Thyroid gland (tissue), 4 donors: ENCODE results near the gene TTC9. TPM values are rescaled to one million over a fixed set of nuclear protein-coding genes. Genes with fewer than 3 reads are reported as not detected.

Experiments
- DNase-seq, 2 donors: peaks; one replicate each; pipeline ENCODE4 v3.0.0-alpha.2; 2019
- H3K27ac ChIP-seq, 3 donors: fragments of 200-600 bp; sonication (generic); 1 replicate in 2 of 3; 2 replicates in 1 of 3; pipeline ENCODE4 v1.5.1; 2016 to 2019; ENCODE audit warnings: mild to moderate bottlenecking in 1 of 3, moderate library complexity in 1 of 3
- H3K27me3 ChIP-seq: fragments of 200-600 bp; sonication (generic); one replicate; pipeline ENCODE4 v1.5.1; 2019
- H3K36me3 ChIP-seq, 2 donors: fragments of 200-600 bp; sonication (generic); one replicate each; pipeline ENCODE4 v1.5.1; 2016 to 2019
- H3K4me1 ChIP-seq, 2 donors: fragments of 200-600 bp; sonication (generic); one replicate each; pipeline ENCODE4 v1.5.1; 2017 to 2019
- H3K4me3 ChIP-seq, 3 donors: fragments of 200-600 bp; sonication (generic); replicated peaks in 1 of 3; 1 replicate in 2 of 3; 2 replicates in 1 of 3; pipeline ENCODE4 v1.5.1; 2016; ENCODE audit warnings: mild to moderate bottlenecking in 1 of 3
- H3K9me3 ChIP-seq: fragments of 200-600 bp; sonication (generic); one replicate; pipeline ENCODE4 v1.5.1; 2017
- CTCF ChIP-seq, 6 experiments: fragments of 200-600 bp in 3 of 6; fragments of 450-650 bp in 3 of 6; sonication (generic) in 3 of 6; IDR thresholded peaks; one replicate each; pipeline ENCODE4 v1.5.1; 2016 to 2019; ENCODE audit warnings: antibody characterized with exemption in 6 of 6, mild to moderate bottlenecking in 2 of 6, inconsistent platforms in 1 of 6, moderate library complexity in 1 of 6
- POLR2A ChIP-seq, 2 donors: fragments of 450-650 bp; IDR thresholded peaks; one replicate each; pipeline ENCODE4 v1.6.1; 2017; ENCODE audit warnings: antibody characterized with exemption in 2 of 2, mild to moderate bottlenecking in 2 of 2, moderate library complexity in 1 of 2
- whole genome bisulfite sequencing, 2 donors: methylation state at CpG; one replicate each; pipeline ENCODE4 v1.1.5; 2017; 5-methylcytosine and 5-hydroxymethylcytosine counted together
- intact Hi-C: fragments of 100-400 bp; cut with DNase I; formaldehyde crosslinking; loops from one replicate; pipeline ENCODE4 v1.15.1; 2023
- total RNA-seq, 4 donors: library from RNA; depleted of rRNA; stranded (reverse); fragments of >200 nt; gene quantifications; one replicate each; pipeline ENCODE4 v1.2.3, GENCODE V29; 2016

Gene TTC9
- total RNA-seq, 4 donors from 2014 or later, result 5.7 to 9.4 (median 7.2) TPM

- no peak overlapping the region for H3K27ac ChIP-seq
- no peak for TF ChIP-seq CTCF (IDR thresholded peaks at IDR 0.05)
- no peak for TF ChIP-seq POLR2A (IDR thresholded peaks at IDR 0.05)
- H3K9me3 ChIP-seq, result no peaks in the 10 kb centered on the region
- intact Hi-C loops, result no loop called here
- H3K4me3 ChIP-seq, result no peak overlapping the region
- H3K27me3 ChIP-seq, result no peaks in the 10 kb centered on the region
- DNase-seq, result no peak
- no peaks in the 10 kb centered on the region for H3K36me3 ChIP-seq
- H3K4me1 ChIP-seq, result peaks cover 23 to 46% of the 10 kb centered on the region in 2 donors
- 67 to 84% methylated on average over 4 of the region's 4 CpGs for WGBS, 2 donors
Observed at GRCh38 chr14:70658899-70659298, 17.2 kb downstream of the TTC9 start.

- H3K27ac ChIP-seq, result peak overlapping the region in 2 of 3 donors; percentile 39 to 44
- DNase-seq, result peak; percentile 74 to 77
Observed at GRCh38 chr14:70660967-70661893, 19.5 kb downstream of the TTC9 start.

GRCh38 chr14:70662080-70662479, 20.4 kb downstream of the TTC9 start:
- Histone ChIP-seq H3K9me3 (no peaks in the 10 kb centered on the region), H3K27ac (peak overlapping the region in 2 of 3 donors; percentile 39 to 44), H3K4me3 (no peak overlapping the region), H3K4me1 (peaks cover 47 to 73% of the 10 kb centered on the region in 2 donors), H3K36me3 (no peaks in the 10 kb centered on the region), H3K27me3 (no peaks in the 10 kb centered on the region)
- intact Hi-C loops, result no loop called here
- no peak for DNase-seq
- no peak for TF ChIP-seq CTCF (IDR thresholded peaks at IDR 0.05)
- no peak for TF ChIP-seq POLR2A (IDR thresholded peaks at IDR 0.05)

More at GRCh38 chr14:70660967-70661893, 19.5 kb downstream of the TTC9 start:
- no peak overlapping the region for H3K4me3 ChIP-seq
- no peaks in the 10 kb centered on the region for H3K27me3 ChIP-seq
- 45 to 54% methylated on average over 13 of the region's 13 CpGs for WGBS, 2 donors
- peak in 4 of 6 experiments; percentile 25 to 49 (median 30) for TF ChIP-seq CTCF (IDR thresholded peaks at IDR 0.05)
- no peak for TF ChIP-seq POLR2A (IDR thresholded peaks at IDR 0.05)
- H3K4me1 ChIP-seq, result peaks cover 45 to 68% of the 10 kb centered on the region in 2 donors
- intact Hi-C loops, result no loop called here
- no peaks in the 10 kb centered on the region for H3K9me3 ChIP-seq
- no peaks in the 10 kb centered on the region for H3K36me3 ChIP-seq

GRCh38 chr14:70662816-70663215, 21.1 kb downstream of the TTC9 start:
- Histone ChIP-seq H3K27me3 (no peaks in the 10 kb centered on the region), H3K4me3 (no peak overlapping the region), H3K4me1 (peaks cover 47 to 66% of the 10 kb centered on the region in 2 donors), H3K36me3 (no peaks in the 10 kb centered on the region), H3K27ac (peak overlapping the region in 2 of 3 donors; percentile 89 to 93), H3K9me3 (no peaks in the 10 kb centered on the region)
- WGBS, 2 donors, result 91% methylated on average over 4 of the region's 4 CpGs
- DNase-seq, result no peak
- intact Hi-C loops, result no loop called here
- TF ChIP-seq CTCF (IDR thresholded peaks at IDR 0.05), result no peak
- no peak for TF ChIP-seq POLR2A (IDR thresholded peaks at IDR 0.05)

GRCh38 chr14:70663707-70664179, 22.0 kb downstream of the TTC9 start:
- no peaks in the 10 kb centered on the region for H3K36me3 ChIP-seq
- TF ChIP-seq CTCF (IDR thresholded peaks at IDR 0.05) (no peak), POLR2A (IDR thresholded peaks at IDR 0.05) (no peak)
- intact Hi-C loops, result no loop called here
- H3K9me3 ChIP-seq, result no peaks in the 10 kb centered on the region
- H3K27ac ChIP-seq, result peak overlapping the region; percentile 88 to 93 (median 89)
- H3K4me1 ChIP-seq, result peaks cover 47 to 64% of the 10 kb centered on the region in 2 donors
- no peak overlapping the region for H3K4me3 ChIP-seq
- DNase-seq, result no peak
- H3K27me3 ChIP-seq, result no peaks in the 10 kb centered on the region
- 77 to 84% methylated on average over 3 to 4 of the region's 4 CpGs for WGBS, 2 donors
